GM18499 (cell line): ENCODE measurements around the gene ABCB8.
"Not testable (repeated sequence)": the region's sequence is repeated elsewhere in the genome, so short reads cannot be mapped to it uniquely, and the experiment has no call there.

Experiments used
- ATAC-seq: cut with Tn5 transposase; IDR thresholded peaks from one replicate; pipeline ENCODE4 v1.9.1; 2021; ENCODE audit warnings: moderate number of reproducible peaks; ENCODE audit not compliant: insufficient read depth, unreplicated experiment

The ABCB8 gene

GRCh38 chr7:151012911-151013347 is 15.3 kb upstream of the ABCB8 start:
- no peak for ATAC-seq

GRCh38 chr7:151013356-151013732 is 14.9 kb upstream of the ABCB8 start:
- no peak for ATAC-seq

DNA sequence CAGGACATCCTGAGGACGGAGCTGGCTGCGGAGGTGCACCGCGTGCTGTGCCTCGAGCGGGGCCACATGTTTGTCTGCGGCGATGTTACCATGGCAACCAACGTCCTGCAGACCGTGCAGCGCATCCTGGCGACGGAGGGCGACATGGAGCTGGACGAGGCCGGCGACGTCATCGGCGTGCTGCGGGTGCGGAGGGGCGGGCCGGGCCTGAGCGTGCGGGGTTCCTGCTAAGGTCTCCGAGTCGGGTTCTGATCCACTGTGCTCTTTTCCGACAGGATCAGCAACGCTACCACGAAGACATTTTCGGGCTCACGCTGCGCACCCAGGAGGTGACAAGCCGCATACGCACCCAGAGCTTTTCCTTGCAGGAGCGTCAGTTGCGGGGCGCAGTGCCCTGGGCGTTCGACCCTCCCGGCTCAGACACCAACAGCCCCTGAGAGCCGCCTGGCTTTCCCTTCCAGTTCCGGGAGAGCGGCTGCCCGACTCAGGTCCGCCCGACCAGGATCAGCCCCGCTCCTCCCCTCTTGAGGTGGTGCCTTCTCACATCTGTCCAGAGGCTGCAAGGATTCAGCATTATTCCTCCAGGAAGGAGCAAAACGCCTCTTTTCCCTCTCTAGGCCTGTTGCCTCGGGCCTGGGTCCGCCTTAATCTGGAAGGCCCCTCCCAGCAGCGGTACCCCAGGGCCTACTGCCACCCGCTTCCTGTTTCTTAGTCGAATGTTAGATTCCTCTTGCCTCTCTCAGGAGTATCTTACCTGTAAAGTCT is 14.3 kb upstream of the ABCB8 start:
- no peak for ATAC-seq

DNA sequence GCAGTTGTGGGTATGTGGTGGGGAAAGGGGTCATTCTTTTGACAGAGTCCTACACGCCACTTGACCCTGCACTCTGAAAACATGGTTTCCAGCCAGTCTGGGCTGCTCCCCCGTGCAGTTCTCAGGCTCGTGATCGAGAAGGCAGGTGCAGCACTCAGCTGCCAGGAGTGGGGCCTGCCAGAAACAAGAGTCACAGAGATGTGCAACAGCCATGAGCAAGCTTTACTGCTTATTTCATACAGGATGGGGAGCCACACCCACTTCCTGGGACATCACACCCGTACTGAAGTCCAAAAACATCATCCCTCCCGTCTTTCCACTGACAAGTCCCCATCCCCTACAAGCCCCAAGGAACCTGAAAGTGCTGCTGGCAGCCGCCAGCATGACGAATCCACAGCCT is 13.3 kb upstream of the ABCB8 start:
- ATAC-seq: no peak

- ATAC-seq: no peak
Measured at GRCh38 chr7:151015967-151016366, 12.3 kb upstream of the ABCB8 start.

- no peak for ATAC-seq
Measured at GRCh38 chr7:151016505-151016904, 11.7 kb upstream of the ABCB8 start.

DNA sequence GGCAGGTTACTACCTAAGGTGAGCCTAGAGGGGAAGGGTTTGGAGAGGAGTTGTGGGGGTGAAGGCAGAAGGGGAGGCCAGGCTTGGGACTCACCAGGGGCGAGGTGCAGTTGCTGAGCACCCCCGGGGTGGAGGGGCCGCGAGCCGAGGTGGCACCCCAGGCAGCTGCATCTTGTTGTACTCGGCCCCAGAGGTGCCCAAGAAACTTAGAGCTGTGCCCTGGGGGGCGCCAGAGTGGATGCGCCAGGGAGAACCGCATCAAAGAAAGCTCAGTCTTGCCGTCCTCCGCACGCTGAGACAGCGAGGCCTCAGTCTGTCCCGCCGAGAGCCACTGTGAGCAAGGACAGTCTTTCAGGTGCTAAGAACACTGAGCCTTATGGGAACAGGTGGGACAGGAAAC is 11.3 kb upstream of the ABCB8 start:
- ATAC-seq: no peak

GRCh38 chr7:151017370-151017952 is 10.8 kb upstream of the ABCB8 start:
- ATAC-seq: no peak

DNA sequence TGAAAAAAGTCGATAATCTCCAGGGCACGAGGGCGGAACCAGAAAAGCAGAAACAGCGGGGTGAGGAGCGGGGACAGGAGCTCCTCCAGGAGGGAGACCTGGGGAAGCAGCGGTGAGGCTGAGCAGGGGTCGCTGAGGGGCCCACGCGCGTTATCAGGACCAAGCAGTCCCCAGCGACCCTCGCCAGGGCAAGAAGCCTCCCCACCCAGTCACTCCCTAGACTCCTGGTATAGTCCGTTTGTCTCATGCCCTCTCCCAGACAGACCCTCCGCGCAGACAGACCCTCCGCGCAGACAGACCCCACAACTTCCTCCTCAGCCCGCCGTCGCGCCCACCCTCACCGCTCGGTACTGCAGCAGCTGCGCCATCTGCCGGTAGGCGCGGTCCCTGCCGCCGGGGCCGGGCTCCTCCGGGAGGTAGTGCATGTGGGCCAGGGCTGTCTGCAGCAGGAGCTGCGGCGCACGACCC is 10.3 kb upstream of the ABCB8 start:
- ATAC-seq: no peak

GRCh38 chr7:151018421-151019129 is 9.7 kb upstream of the ABCB8 start:
- ATAC-seq: no peak

DNA sequence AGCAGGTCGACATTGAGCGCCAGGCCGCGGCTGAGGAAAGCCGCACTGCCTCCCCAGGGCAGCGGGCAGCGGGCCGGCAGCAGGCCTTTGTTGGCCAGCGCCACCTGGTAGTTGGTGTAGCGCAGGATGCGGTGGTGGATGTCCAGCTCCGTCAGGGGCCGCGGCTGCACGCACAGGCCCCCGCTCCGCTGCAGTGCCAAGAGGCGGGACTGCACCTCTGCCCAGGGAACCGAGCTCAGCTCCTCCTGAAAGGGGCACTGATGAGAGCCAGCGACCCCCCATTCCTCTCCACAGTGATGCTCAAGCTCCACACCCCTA is 9.2 kb upstream of the ABCB8 start:
- no peak for ATAC-seq

DNA sequence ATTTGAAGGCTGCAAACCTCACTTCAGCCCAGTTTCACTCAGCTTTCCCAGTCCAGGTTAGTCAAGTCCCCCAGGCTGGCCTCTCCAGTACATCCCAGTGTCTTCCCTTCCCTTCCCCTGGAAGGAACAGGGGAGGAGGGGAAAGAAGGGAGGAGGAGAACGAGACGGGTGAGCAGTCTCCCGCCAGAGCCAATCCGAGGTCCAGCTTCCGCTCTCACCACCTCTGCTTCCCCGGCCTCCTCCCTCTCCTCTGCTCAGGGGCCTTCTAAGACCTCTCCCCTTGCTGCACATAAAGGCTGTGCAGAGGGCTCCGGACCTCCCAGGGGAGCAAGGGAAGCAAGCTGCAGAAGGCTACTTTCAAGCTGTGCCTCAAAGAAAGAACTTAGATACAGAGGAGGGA is 8.0 kb upstream of the ABCB8 start:
- ATAC-seq: no peak

DNA sequence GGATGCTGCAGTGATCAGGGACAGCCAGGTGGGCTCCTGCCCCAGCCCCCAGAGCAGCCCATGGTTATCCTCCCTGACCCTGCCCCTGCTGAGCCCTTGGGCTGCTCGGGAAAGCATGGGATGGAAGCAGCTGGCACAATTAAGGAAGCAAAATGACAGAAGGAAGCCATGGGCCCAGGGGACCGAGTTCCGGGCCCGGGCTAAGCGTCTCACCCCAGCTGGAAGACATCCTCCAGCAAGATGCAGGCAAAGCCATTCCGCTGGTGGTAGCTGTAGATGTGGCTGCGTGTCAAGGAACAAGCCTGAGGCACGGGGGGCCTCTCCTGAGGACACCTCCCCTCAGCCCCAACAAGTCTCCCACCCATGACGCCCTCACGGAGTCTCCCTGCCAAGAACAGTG is 5.0 kb upstream of the ABCB8 start:
- ATAC-seq: no peak

GRCh38 chr7:151024435-151025056 is 3.7 kb upstream of the ABCB8 start, which contains the start of gene ATG9B:
ATG9B (minus strand) TSS chr7:151024494; CDS start chr7:151024423, 71 bp downstream.
- no peak for ATAC-seq

- ATAC-seq: no peak
Measured at GRCh38 chr7:151025924-151026671, 2.2 kb upstream of the ABCB8 start.

- not testable (repeated sequence) for ATAC-seq
Measured at GRCh38 chr7:151026771-151027727, 1.2 kb upstream of the ABCB8 start.

GRCh38 chr7:151027728-151028130 is 521 bp upstream of the ABCB8 start:
- ATAC-seq: not testable (repeated sequence)

DNA sequence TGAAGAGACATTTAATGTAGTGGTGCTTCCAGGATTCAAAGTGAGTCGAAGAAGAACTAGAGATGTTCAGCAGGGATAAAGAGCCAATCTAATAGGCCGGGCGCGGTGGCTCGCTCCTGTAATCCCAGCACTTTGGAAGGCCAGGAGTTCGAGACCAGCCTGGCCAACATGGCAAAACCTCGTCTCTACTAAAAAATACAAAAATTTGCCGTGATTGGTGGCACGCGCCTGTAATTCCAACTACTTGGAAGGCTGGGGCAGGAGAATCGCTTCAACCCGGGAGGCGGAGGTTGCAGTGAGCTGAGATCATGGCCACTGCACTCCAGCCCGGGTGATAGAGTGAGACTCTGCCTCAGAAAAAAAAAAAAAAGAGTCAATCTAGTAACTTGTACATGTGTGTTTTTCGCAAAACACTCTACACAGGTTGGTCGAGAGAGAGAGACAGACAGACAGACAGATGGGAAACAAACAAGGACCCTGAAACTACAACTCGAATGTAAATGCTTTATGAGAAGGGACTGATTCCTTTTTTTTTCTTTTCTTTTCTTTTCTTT is 775 bp downstream of the ABCB8 start:
- ATAC-seq: no peak

GRCh38 chr7:151031011-151031410 is 2.8 kb downstream of the ABCB8 start:
- ATAC-seq: no peak
